ENCODE measurements around the gene ENTPD1.

DNA sequence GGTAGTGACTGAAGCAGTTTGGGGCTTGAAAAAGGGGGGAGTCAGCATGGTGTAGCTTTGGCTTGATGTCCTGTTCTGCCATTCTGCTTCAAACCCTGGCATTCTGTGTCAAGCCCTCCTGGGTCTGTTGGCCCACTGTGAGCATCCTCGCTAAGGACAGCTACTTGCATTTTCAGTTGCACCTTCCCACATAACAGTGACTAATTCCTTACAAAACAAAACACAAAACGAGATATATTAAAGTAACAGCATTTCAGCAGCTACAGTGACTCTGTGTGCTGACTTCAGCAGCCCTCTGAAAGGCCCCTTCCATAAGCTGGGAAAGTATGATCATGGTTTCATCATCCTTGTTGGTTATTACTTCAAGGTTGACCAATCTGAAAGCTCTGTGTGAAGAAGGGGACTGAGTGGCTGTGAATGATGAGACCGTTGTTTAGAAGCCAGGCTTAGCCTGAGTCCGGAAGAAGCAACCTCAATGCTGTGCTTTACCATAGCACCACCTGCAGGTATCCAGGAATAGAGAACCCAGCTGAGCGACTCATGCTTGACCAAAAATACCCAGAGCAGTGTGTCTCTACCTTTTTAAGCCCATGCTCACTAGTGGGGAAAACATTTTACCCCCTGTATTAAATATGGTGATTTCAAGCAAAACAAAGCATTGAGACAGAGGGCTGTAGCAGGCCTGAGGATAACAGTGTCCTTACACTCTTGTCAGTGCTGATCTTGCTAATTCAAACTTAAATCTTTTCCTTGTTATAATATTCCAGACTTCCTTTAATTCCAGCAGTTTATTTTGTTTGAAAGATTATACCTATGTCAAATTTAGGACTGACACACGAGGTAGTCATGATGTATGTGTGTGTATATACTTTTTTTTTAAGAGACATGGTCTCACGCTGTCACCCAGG lies 109.2 kb downstream of the ENTPD1 start:
- TF ChIP-seq, protein P1, sequence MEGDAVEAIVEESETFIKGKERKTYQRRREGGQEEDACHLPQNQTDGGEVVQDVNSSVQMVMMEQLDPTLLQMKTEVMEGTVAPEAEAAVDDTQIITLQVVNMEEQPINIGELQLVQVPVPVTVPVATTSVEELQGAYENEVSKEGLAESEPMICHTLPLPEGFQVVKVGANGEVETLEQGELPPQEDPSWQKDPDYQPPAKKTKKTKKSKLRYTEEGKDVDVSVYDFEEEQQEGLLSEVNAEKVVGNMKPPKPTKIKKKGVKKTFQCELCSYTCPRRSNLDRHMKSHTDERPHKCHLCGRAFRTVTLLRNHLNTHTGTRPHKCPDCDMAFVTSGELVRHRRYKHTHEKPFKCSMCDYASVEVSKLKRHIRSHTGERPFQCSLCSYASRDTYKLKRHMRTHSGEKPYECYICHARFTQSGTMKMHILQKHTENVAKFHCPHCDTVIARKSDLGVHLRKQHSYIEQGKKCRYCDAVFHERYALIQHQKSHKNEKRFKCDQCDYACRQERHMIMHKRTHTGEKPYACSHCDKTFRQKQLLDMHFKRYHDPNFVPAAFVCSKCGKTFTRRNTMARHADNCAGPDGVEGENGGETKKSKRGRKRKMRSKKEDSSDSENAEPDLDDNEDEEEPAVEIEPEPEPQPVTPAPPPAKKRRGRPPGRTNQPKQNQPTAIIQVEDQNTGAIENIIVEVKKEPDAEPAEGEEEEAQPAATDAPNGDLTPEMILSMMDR (conservative IDR thresholded peaks at IDR 0.05): peak; percentile 58
- no peak for TF ChIP-seq EZH2 (IDR thresholded peaks at IDR 0.05; ENCODE audit: low read depth)
